ENCODE measurements around the gene GCGR. TPM values are rescaled to one million over a fixed set of nuclear protein-coding genes. Genes with fewer than 3 reads are reported as not detected.
A peak's percentile ranks its signal among the peaks of the same experiment; 100 is the strongest.

The GCGR gene
- total RNA-seq, 4 donors from 2014 or later: 0.14 to 0.64 TPM; not detected in 2

DNA sequence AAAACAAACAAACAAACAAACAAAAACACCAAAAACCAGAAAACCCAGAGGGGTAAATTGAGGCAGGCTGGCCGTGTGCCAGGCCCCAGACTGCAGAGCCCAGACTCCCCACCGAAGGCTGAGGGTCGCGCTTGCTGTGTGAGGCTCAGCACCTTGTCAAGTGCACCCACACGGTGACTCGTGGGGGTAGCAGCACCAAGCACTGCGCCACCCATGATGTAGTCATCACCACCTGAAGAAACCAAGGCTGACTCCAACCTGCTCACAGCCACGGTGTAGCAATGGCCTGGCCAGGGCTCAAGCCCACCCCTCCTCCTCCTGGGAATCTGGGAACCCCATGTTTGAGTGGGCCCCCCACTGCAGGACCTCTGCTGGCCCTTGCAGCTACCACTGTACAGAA lies 17.2 kb downstream of the GCGR start:
- H3K27ac ChIP-seq: peak overlapping the region; percentile 91 to 93 (median 92)
- intact Hi-C loops (cut with DNase I; ENCODE audit: low total_unique reads) (no loop called here), in situ Hi-C loops (cut with MboI; ENCODE audit: low pct_ligation_motif_present in 1 of 4, low pct_unique_long_range_greater_than_20kb in 1 of 4, low sequenced_read_pairs in 3 of 4) (no loop called here)
- no peak for DNase-seq
- H3K9me3 ChIP-seq: no peaks in the 10 kb centered on the region
- H3K36me3 ChIP-seq: no peaks in the 10 kb centered on the region
- no peak overlapping the region for H3K4me3 ChIP-seq
- WGBS, 2 donors (ENCODE audit: low coverage in 1 of 2): 89 to 92% methylated on average over 4 to 8 of the region's 8 CpGs
- H3K4me1 ChIP-seq: peaks cover 10 to 26% (median 17%) of the 10 kb centered on the region in 4 donors
- TF ChIP-seq, protein P1, sequence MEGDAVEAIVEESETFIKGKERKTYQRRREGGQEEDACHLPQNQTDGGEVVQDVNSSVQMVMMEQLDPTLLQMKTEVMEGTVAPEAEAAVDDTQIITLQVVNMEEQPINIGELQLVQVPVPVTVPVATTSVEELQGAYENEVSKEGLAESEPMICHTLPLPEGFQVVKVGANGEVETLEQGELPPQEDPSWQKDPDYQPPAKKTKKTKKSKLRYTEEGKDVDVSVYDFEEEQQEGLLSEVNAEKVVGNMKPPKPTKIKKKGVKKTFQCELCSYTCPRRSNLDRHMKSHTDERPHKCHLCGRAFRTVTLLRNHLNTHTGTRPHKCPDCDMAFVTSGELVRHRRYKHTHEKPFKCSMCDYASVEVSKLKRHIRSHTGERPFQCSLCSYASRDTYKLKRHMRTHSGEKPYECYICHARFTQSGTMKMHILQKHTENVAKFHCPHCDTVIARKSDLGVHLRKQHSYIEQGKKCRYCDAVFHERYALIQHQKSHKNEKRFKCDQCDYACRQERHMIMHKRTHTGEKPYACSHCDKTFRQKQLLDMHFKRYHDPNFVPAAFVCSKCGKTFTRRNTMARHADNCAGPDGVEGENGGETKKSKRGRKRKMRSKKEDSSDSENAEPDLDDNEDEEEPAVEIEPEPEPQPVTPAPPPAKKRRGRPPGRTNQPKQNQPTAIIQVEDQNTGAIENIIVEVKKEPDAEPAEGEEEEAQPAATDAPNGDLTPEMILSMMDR (IDR thresholded peaks at IDR 0.05): no peak
- TF ChIP-seq POLR2A (IDR thresholded peaks at IDR 0.05): no peak
- TF ChIP-seq POLR2AphosphoS5 (IDR thresholded peaks at IDR 0.05): no peak
- TF ChIP-seq EP300 (IDR thresholded peaks at IDR 0.05; ENCODE audit: low read depth): no peak
- no peaks in the 10 kb centered on the region for H3K27me3 ChIP-seq

GRCh38 chr17:81821603-81822311 lies 17.8 kb downstream of the GCGR start:
- Histone ChIP-seq H3K27ac (peak overlapping the region; percentile 91 to 93 (median 92)), H3K36me3 (no peaks in the 10 kb centered on the region), H3K4me3 (no peak overlapping the region), H3K27me3 (no peaks in the 10 kb centered on the region), H3K9me3 (no peaks in the 10 kb centered on the region), H3K4me1 (peaks cover 10 to 24% (median 17%) of the 10 kb centered on the region in 4 donors)
- peak; percentile 57 to 70 (median 67) for TF ChIP-seq POLR2AphosphoS5 (IDR thresholded peaks at IDR 0.05)
- peak; percentile 29 for TF ChIP-seq POLR2A (IDR thresholded peaks at IDR 0.05)
- TF ChIP-seq EP300 (IDR thresholded peaks at IDR 0.05; ENCODE audit: low read depth): no peak
- TF ChIP-seq, protein P1 (IDR thresholded peaks at IDR 0.05): peak; percentile 51 to 87 (median 69)
- 38% methylated on average over 15 of the region's 20 CpGs; no CpG with 5 or more reads in 1 of the 2 donors for WGBS, 2 donors (ENCODE audit: low coverage in 1 of 2)
- intact Hi-C loops (cut with DNase I; ENCODE audit: low total_unique reads) (no loop called here), in situ Hi-C loops (cut with MboI; ENCODE audit: low pct_ligation_motif_present in 1 of 4, low pct_unique_long_range_greater_than_20kb in 1 of 4, low sequenced_read_pairs in 3 of 4) (no loop called here)
- peak; percentile 95 for DNase-seq

DNA sequence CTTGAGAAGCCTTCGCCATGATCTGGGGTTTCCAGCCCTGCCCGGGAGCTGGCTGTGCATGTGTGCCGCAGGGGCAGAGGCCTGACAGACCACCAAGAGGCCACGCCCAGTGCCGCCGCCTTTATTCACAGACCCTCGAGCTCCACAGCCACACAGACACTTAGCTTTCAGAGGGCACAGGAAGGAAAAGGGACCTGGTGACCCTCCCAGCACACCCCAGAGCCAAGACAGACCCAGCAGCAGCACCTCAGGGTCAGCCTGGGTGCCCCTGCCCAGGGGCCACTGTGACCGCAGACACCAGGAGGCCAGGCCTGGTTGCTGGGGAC lies 18.3 kb downstream of the GCGR start:
- no peak overlapping the region for H3K4me3 ChIP-seq
- peaks cover 10 to 24% (median 17%) of the 10 kb centered on the region in 4 donors for H3K4me1 ChIP-seq
- no peak for DNase-seq
- TF ChIP-seq, protein P1 (IDR thresholded peaks at IDR 0.05): no peak
- TF ChIP-seq EP300 (IDR thresholded peaks at IDR 0.05; ENCODE audit: low read depth): no peak
- TF ChIP-seq POLR2A (IDR thresholded peaks at IDR 0.05): no peak
- no peak for TF ChIP-seq POLR2AphosphoS5 (IDR thresholded peaks at IDR 0.05)
- peak overlapping the region; percentile 91 to 93 (median 92) for H3K27ac ChIP-seq
- WGBS, 2 donors (ENCODE audit: low coverage in 1 of 2): 81% methylated on average over 5 of the region's 8 CpGs; no CpG with 5 or more reads in 1 of the 2 donors
- in situ Hi-C loops (cut with MboI; ENCODE audit: low pct_ligation_motif_present in 1 of 4, low pct_unique_long_range_greater_than_20kb in 1 of 4, low sequenced_read_pairs in 3 of 4): no loop called here
- no peaks in the 10 kb centered on the region for H3K27me3 ChIP-seq
- intact Hi-C loops (cut with DNase I; ENCODE audit: low total_unique reads): no loop called here
- no peaks in the 10 kb centered on the region for H3K9me3 ChIP-seq
- H3K36me3 ChIP-seq: no peaks in the 10 kb centered on the region

DNA sequence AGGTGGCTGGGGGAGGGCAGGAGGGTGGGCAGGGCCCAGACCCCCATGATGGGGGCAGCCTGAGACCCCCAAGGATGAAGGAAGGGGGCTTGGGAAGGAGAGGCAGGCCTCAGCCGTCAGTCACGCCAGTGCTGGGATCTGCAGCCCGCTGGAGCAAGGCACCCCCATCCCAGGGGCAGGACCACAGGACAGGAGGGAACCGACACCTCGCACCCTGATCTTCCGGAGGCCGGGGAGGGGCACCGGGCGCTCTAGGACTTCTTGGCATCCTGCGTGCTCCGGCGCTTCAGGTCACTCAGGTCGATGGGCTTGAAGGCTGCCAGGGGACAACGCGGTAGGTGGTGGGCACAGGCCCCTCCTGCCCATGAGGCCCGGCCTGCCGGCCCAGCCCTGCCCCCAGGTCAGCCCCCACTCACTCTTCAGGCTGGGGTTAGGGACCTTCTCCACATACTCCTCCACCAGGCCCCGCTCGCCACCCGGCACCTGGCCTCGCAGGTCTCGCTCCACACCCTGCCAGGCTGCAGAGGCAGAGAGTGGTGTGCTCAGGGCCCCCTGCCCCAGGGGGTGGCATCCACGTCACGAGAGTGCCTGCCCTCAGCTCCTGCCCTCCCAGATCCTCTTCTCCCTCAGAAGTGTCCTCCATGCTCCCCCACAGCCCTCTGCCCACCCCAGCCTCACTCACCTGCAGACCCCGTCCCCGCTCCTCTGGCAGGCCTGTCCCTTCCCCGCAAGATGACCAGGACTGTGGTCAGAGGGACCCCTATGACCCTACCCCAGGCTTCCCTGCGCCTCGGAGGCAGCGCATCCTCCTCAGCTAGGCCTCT lies 19.3 kb downstream of the GCGR start:
- H3K27me3 ChIP-seq: no peaks in the 10 kb centered on the region
- WGBS, 2 donors (ENCODE audit: low coverage in 1 of 2): 93 to 100% methylated on average over 3 to 29 of the region's 30 CpGs
- no peak overlapping the region for H3K4me3 ChIP-seq
- no peaks in the 10 kb centered on the region for H3K9me3 ChIP-seq
- H3K36me3 ChIP-seq: no peaks in the 10 kb centered on the region
- in situ Hi-C loops (cut with MboI; ENCODE audit: low pct_ligation_motif_present in 1 of 4, low pct_unique_long_range_greater_than_20kb in 1 of 4, low sequenced_read_pairs in 3 of 4): no loop called here
- H3K27ac ChIP-seq: peak overlapping the region in 3 of 4 donors; percentile 91 to 92 (median 92)
- H3K4me1 ChIP-seq: peaks cover 10 to 24% (median 17%) of the 10 kb centered on the region in 4 donors
- TF ChIP-seq POLR2A (IDR thresholded peaks at IDR 0.05) (no peak), EP300 (IDR thresholded peaks at IDR 0.05; ENCODE audit: low read depth) (no peak), POLR2AphosphoS5 (IDR thresholded peaks at IDR 0.05) (no peak)
- TF ChIP-seq, protein P1 (IDR thresholded peaks at IDR 0.05): no peak
- DNase-seq: no peak
- intact Hi-C loops (cut with DNase I; ENCODE audit: low total_unique reads): no loop called here
